IPS-15b (cell line): ENCODE data around the gene PAH.

ENCODE experiments used
- H3K27me3 ChIP-seq: one replicate; pipeline ENCODE4 v1.6.1; 2013; ENCODE audit warnings: low read length; ENCODE audit not compliant: control insufficient read depth, insufficient read depth
- H3K36me3 ChIP-seq: one replicate; pipeline ENCODE4 v1.6.1; 2013; ENCODE audit warnings: low read length; ENCODE audit not compliant: control insufficient read depth, insufficient read depth
- H3K4me1 ChIP-seq: one replicate; pipeline ENCODE4 v1.6.1; 2013; ENCODE audit warnings: mild to moderate bottlenecking, low read length; ENCODE audit not compliant: control insufficient read depth, insufficient read depth
- H3K4me3 ChIP-seq: one replicate; pipeline ENCODE4 v1.5.1; 2013; ENCODE audit warnings: low read depth, low read length
- H3K9ac ChIP-seq: one replicate; pipeline ENCODE4 v1.6.1; 2013; ENCODE audit warnings: low read depth, mild to moderate bottlenecking, low read length
- H3K9me3 ChIP-seq: one replicate; pipeline ENCODE4 v1.6.1; 2013; ENCODE audit warnings: mild to moderate bottlenecking, low read length; ENCODE audit not compliant: control insufficient read depth, insufficient read depth

The PAH gene

DNA sequence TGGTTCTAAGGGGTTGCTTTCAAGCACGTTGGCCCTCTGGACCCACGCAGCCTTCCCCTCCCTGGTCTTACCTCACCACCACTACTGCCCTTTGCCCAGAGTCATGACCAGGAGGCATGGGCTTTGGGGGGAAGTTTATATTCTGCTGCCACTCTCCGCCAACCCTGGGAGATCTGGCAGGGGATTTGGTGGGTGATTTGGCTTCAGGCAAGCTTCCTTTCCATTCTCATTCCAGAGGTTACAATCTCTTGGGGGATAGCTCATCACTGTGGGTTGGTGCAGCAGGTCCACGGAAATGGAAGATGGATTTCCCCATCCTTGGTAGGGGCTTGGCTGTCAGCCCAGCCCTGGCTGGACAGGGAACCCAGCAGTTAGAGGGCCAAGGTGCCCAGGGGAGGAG, 6.3 kb downstream of the PAH start:
- Histone ChIP-seq H3K4me1 (no peaks in the 10 kb centered on the region), H3K27me3 (no peaks in the 10 kb centered on the region), H3K36me3 (no peaks in the 10 kb centered on the region), H3K9me3 (no peaks in the 10 kb centered on the region), H3K4me3 (no peak overlapping the region), H3K9ac (no peak overlapping the region)

DNA sequence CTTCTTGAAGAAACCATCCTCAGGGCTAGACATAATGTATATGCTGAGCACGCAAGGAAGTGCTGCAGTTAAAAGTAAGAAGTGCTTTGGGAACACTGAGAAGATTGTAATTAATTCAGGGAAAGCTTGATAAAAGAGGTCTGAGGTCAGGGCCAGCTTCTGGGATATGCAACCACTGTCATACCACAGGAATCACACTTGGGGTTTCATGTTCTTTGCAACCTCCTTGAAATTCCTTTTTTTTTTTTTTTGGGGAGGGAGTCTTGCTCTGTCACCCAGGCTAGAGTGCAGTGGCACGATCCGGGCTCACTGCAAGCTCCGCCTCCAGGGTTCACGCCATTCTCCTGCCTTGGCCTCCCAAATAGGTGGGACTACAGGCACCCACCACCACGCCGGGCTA, 6.9 kb downstream of the PAH start:
- no peak overlapping the region for H3K9ac ChIP-seq
- H3K9me3 ChIP-seq, result no peaks in the 10 kb centered on the region
- no peak overlapping the region for H3K4me3 ChIP-seq
- no peaks in the 10 kb centered on the region for H3K36me3 ChIP-seq
- no peaks in the 10 kb centered on the region for H3K4me1 ChIP-seq
- H3K27me3 ChIP-seq, result no peaks in the 10 kb centered on the region

DNA sequence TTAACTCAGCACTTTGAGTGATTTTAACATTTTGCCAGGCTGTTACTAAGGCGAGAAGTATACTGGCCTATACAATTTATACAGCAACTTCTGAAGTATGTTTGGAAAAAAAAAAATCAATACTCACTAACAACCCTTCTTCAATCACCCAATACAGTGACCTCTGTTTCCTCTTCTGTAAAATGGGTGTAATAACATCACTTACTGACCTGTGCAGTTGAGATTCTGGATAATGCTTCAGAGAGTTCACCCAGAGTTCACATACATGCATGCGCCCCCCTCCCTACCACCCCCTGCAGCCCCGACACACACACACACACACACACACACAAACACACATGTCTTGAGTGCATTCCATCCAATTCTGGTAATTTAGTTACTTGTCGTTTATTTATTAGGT, 9.1 kb downstream of the PAH start:
- Histone ChIP-seq H3K9ac (no peak overlapping the region), H3K27me3 (no peaks in the 10 kb centered on the region), H3K4me3 (no peak overlapping the region), H3K4me1 (no peaks in the 10 kb centered on the region), H3K36me3 (no peaks in the 10 kb centered on the region), H3K9me3 (no peaks in the 10 kb centered on the region)

DNA sequence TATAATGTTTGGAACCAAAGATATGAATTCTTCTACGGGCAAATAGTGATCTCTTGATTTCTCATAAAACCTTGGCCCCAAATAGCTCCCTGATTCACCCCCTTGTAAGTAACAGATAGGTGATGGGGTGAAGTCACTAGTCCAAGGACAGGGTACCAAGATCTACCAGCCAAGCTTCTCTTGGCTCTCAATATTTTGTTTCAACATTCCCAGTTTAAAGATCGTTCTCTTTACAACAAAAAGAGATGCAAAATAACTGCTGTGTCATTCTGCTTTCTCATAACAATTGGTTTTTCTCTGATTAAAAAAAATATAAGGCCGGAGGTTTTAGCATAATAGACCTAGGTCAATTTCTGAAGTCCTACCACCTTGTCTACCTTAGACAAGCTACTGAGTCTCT, 11.8 kb downstream of the PAH start:
- Histone ChIP-seq H3K4me3 (no peak overlapping the region), H3K27me3 (no peaks in the 10 kb centered on the region), H3K9me3 (no peaks in the 10 kb centered on the region), H3K4me1 (no peaks in the 10 kb centered on the region), H3K36me3 (no peaks in the 10 kb centered on the region), H3K9ac (no peak overlapping the region)

DNA sequence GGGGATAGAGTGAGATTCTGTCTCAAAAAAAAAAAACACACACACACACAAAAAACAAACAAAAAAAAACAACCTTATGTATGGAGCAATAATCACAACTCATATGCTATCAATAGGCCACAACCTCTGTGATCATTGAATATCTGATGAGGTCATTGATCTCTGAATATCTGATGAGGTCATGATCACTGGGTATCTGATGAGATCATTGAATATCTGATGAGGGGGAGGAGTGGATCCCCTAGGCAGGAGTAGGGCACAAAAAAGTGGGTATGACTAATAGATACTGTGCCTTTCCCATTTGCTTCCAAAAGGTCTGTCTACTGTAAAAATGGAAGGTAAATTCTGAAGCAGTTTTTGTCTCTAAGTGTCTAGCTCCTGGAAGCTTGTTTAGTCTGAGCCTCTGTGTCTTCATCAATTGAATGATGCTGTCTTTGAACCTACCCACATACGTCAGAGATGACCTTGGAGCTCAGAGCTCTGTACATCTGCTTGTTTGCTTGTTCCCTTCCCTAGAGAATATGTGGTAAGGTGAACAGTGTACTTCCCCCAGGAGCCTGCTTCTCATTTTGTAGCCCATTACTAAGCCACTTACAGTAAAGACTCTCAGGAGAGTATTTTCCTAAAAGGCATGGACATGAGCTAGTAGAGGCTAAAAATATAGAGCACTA, 13.6 kb downstream of the PAH start:
- Histone ChIP-seq H3K4me1 (no peaks in the 10 kb centered on the region), H3K9ac (no peak overlapping the region), H3K4me3 (no peak overlapping the region)

DNA sequence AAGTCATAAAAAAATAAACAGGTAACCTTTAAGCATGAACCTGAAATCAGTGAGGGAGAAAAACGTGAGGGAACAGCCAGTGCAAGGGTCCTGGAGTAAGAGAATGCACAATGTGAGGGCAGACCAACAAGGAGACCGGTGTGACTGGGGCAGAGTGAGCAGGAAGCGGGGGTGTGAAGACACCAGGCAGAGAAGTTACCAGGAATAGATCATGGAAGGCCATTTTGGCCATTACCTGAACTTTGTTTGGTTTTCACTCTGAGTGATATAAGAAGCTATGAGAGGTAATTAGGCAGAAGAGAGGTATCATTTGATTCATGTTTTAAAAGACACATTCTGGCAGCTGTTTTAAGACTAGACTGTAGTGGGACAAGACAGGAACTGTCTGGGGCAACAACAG, 15.0 kb downstream of the PAH start:
- H3K4me3 ChIP-seq, result no peak overlapping the region
- no peaks in the 10 kb centered on the region for H3K36me3 ChIP-seq
- H3K27me3 ChIP-seq, result no peaks in the 10 kb centered on the region
- no peak overlapping the region for H3K9ac ChIP-seq
- H3K4me1 ChIP-seq, result no peaks in the 10 kb centered on the region
- no peaks in the 10 kb centered on the region for H3K9me3 ChIP-seq

More for the DNA sequence above, 13.6 kb downstream of the PAH start:
- H3K9me3 ChIP-seq, result no peaks in the 10 kb centered on the region
- no peaks in the 10 kb centered on the region for H3K27me3 ChIP-seq
- H3K36me3 ChIP-seq, result no peaks in the 10 kb centered on the region

DNA sequence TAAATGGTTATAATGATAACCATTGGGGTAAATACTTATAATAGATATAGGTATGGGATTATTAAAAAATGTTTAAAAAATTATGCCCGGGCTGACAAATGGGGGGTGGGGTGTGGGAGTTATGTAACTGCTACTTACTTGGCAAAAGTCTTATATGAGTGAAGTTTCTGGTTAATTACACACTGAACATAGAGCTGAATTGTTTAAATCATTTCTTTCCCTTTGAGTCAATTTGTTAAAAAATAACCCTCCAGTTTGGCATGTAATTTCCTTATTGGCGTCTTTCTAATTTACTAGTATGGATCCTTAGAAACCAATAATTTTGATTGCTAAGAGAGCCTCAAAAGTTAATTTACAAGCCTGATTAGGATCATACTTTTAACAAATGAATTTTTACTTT, 16.7 kb downstream of the PAH start:
- H3K36me3 ChIP-seq, result no peaks in the 10 kb centered on the region
- H3K27me3 ChIP-seq, result no peaks in the 10 kb centered on the region
- no peaks in the 10 kb centered on the region for H3K9me3 ChIP-seq
- H3K4me3 ChIP-seq, result no peak overlapping the region
- H3K9ac ChIP-seq, result no peak overlapping the region
- no peaks in the 10 kb centered on the region for H3K4me1 ChIP-seq

DNA sequence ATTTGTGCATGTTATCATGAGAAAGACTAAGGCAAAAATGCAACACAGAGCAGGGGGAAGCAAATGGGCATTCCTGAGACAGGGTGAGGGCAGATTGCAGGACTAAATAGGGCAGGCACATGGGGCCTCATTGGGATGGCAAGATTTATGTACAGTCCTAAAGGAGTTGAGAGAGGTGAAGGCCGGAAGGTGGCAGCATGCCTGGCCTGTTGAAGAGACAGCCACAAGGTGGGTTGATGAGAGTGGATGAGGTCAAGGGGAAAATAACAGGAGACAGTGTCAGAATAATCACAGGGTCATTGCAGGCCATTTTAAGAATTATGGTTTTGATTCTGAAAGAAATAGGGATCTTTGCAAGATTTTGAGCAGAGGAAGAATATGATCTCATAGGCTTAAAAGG, 21.0 kb downstream of the PAH start:
- no peaks in the 10 kb centered on the region for H3K9me3 ChIP-seq
- H3K9ac ChIP-seq, result no peak overlapping the region
- H3K4me3 ChIP-seq, result no peak overlapping the region
- H3K27me3 ChIP-seq, result no peaks in the 10 kb centered on the region
- no peaks in the 10 kb centered on the region for H3K4me1 ChIP-seq
- no peaks in the 10 kb centered on the region for H3K36me3 ChIP-seq

DNA sequence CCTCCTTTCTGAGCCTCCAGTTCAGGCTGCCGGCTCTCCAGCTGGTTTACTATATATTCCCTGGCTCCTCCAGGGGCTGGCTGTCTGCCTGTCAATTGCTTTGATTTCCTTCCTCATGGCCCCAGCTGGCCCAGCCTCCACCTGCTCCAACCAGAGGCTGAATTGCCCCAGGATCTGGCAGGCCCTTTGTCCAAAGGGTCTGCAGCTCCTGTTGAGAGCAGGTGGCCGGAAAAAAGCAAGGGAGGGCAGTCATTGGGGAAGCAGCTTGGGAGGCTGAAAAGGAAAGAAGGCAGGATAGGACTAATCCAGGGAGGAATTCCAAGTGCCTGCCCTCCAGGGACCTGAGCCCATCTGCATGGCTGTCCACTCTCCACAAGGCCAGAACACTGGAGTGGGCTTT, 25.3 kb downstream of the PAH start:
- H3K4me3 ChIP-seq, result no peak overlapping the region
- H3K36me3 ChIP-seq, result no peaks in the 10 kb centered on the region
- H3K9ac ChIP-seq, result no peak overlapping the region
- no peaks in the 10 kb centered on the region for H3K27me3 ChIP-seq
- H3K9me3 ChIP-seq, result no peaks in the 10 kb centered on the region
- no peaks in the 10 kb centered on the region for H3K4me1 ChIP-seq

DNA sequence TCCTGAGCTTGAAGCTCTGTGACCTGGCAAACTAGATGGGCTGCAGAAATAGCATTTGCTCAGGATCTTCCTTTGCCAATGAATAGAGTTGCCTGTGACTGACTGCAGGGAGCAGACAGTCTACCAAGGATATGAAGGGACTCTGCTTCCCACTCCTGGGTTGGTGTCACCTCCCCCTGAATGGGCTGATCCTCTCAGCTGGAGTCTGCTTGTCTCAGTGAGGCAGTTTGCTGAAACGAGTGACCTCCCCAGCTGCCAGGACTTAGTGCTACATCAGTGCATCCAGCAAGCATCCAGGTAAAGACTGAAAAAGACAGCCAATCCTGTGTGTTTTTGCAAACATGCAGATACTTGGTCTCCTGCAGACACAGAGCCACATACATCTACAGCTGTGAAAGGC, 28.5 kb downstream of the PAH start:
- Histone ChIP-seq H3K4me1 (no peaks in the 10 kb centered on the region), H3K36me3 (no peaks in the 10 kb centered on the region)

DNA sequence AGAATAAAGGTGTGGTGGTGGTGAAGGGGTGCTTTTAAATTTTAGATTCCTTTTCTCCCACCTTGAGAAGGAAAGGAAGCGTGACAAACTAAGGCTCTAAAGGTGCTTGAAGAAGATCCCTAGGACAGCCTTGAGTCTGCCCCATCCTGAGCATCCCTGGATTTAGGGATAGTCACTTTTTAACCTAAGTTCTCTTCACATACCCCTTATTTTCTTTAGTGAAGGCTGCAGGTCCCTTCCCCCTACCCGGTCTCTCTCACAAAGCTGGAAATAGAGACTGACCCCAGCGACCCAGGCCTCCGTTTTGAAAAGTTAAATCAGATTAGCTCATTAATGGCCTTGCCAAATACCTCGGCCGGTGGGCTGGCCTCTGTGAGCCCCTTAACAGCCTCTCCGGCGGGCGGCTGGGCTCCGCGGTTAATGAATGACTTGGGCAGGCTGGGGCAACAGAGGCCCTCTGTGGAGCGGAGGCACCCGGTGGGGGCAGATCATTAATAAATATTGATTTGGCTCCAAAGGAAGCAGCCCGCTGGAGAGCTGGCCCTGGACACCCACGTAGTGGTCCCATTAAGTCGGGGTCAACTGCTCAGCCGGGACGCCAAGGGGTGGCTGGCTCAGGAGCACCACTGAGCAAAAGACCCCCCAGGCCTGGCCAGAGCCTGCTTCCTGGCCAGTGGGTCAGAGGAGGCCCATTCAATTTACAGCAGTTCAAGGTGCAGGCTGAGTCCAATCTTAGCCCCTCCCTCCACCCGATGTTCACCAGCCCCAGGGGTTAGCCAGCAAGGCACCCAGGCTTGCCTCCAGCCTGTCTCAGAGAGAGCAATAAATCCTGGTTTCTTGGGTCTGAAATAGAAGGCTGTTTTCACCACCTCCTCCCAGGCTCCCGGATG, 31.8 kb downstream of the PAH start:
- Histone ChIP-seq H3K36me3 (no peaks in the 10 kb centered on the region), H3K4me1 (no peaks in the 10 kb centered on the region), H3K9ac (no peak overlapping the region)

More for the DNA sequence above, 28.5 kb downstream of the PAH start:
- Histone ChIP-seq H3K27me3 (no peaks in the 10 kb centered on the region), H3K9ac (no peak overlapping the region), H3K4me3 (no peak overlapping the region), H3K9me3 (no peaks in the 10 kb centered on the region)

DNA sequence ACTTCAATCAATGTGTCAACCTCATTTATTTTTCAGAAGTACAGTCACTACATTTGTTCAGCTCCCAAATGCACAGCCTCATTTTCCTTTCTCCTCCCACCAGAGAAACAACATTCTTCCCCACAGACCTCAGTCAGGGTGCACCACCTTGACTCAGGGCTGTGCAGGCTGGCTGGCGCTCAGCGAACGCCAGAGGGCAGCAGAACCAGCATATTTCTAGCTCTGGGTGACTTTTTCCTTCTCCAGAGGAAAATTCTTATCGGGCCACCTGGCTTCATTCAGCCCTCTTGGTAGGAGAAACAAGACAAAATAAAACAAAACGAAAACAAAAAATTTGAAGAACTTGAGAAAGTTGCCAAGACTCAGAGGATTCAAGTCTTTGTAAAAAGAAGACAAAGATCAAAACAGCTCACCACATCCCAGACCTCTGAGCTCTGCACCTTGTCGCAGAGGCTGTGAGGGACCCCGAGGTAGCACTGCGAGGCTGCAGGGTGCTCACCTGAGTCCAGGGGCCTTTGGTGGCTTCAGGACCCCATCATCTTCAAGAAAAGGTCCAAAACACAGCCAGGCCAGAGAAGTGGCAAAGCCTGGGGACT, 33.7 kb downstream of the PAH start:
- no peaks in the 10 kb centered on the region for H3K36me3 ChIP-seq
- H3K4me3 ChIP-seq, result no peak overlapping the region
- H3K4me1 ChIP-seq, result no peaks in the 10 kb centered on the region
- H3K9ac ChIP-seq, result no peak overlapping the region
- H3K9me3 ChIP-seq, result no peaks in the 10 kb centered on the region
- no peaks in the 10 kb centered on the region for H3K27me3 ChIP-seq

More for the DNA sequence above, 31.8 kb downstream of the PAH start:
- no peak overlapping the region for H3K4me3 ChIP-seq
- H3K27me3 ChIP-seq, result no peaks in the 10 kb centered on the region
- H3K9me3 ChIP-seq, result no peaks in the 10 kb centered on the region
